GM12878 (cell line): ENCODE results near the gene PSENEN.
"Not testable (repeated sequence)": the region's sequence is repeated elsewhere in the genome, so short reads cannot be mapped to it uniquely, and the experiment has no call there.

Source experiments
- CTCF ChIP-seq, 3 experiments: IDR thresholded peaks in 2 of 3; conservative IDR thresholded peaks in 1 of 3; 2 replicates each; pipeline ENCODE4 v1.5.1; 2011; ENCODE audit warnings: low read depth in 3 of 3, low read length in 3 of 3, mild to moderate bottlenecking in 3 of 3, control low read depth in 2 of 3, moderate library complexity in 2 of 3, inconsistent platforms in 1 of 3, mixed read lengths in 1 of 3; ENCODE audit not compliant: control insufficient read depth in 2 of 3, insufficient read depth in 1 of 3; ENCODE audit errors: extremely low read depth in 1 of 3
- KDM1A ChIP-seq: fragments of 200-600 bp; sonication (generic); IDR thresholded peaks from 2 replicates; pipeline ENCODE4 v1.6.1; 2016; ENCODE audit warnings: borderline replicate concordance
- POLR2AphosphoS5 ChIP-seq: IDR thresholded peaks from 2 replicates; pipeline ENCODE4 v1.6.1; 2011; ENCODE audit warnings: mild to moderate bottlenecking, low read length, inconsistent platforms
- SP1 ChIP-seq: IDR thresholded peaks from one replicate; pipeline ENCODE4 v1.6.1; 2011; ENCODE audit warnings: low read depth, low read length

GRCh38 chr19:35724132-35724531 lies 21.3 kb upstream of the PSENEN start:
- not testable (repeated sequence) for TF ChIP-seq SP1; CTCF (IDR thresholded peaks at IDR 0.05 in 2 of 3, conservative IDR thresholded peaks at IDR 0.05 in 1 of 3; ENCODE audit: control insufficient read depth in 2 of 3, extremely low read depth in 1 of 3, insufficient read depth in 1 of 3, low read depth in 3 of 3, low read length in 3 of 3); POLR2AphosphoS5; KDM1A
